ENCODE measurements around the gene FHAD1. TPM values are rescaled to one million over a fixed set of nuclear protein-coding genes. Genes with fewer than 3 reads are reported as not detected.

Gene FHAD1
- total RNA-seq, 2 experiments from 2014 or later = not detected

DNA sequence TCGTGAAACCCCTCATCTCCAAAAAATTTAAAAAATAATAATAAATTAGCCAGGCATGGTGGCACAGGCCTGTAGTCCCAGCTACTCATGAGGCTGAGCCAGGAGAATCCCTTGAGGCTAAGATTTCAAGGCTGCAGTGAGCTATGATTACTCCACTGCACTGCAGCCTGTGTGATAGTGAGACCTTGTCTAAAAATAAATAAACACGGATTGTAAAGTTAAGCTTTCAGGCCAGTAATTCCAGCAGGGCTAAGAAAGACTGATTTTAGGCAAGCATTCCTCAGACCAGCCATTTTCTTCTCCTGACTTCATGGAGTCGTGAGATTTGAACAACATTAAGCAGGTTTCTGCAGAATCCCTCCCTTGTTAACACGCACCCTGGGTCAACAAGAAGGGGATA, 85.5 kb downstream of the FHAD1 start:
- ATAC-seq (ENCODE audit: poor library complexity) (no peak), DNase-seq (no peak)
- no peaks in the 10 kb centered on the region for H3K9me3 ChIP-seq (ENCODE audit: control insufficient read depth in 1 of 2, insufficient read depth in 1 of 2, low read length in 2 of 2)
- no peaks in the 10 kb centered on the region for H3K4me1 ChIP-seq (ENCODE audit: insufficient read depth, low read length)
- Mint-ChIP-seq H3K4me1 (ENCODE audit: low read depth) (no peaks in the 10 kb centered on the region), H3K36me3 (ENCODE audit: low read depth) (no peaks in the 10 kb centered on the region), H3K9me3 (no peaks in the 10 kb centered on the region), H3K27me3 (peaks cover 22% of the 10 kb centered on the region), H3K27ac (no peak overlapping the region), H3K4me3 (no peak overlapping the region)
- ChIA-PET CTCF (interaction anchor here (1.4 kb wide), 1 partner anchor 9 kb away, joined by 5 read pairs; no protein-coding TSS in a partner anchor), POLR2A (no interaction called here)
- peaks cover 4 to 7% of the 10 kb centered on the region in 2 experiments for H3K27me3 ChIP-seq (ENCODE audit: control insufficient read depth in 1 of 2, insufficient read depth in 2 of 2, low read length in 2 of 2)
- no peak overlapping the region for H3K27ac ChIP-seq (ENCODE audit: low read depth in 1 of 2, low read length in 2 of 2)
- TF ChIP-seq, protein P1, sequence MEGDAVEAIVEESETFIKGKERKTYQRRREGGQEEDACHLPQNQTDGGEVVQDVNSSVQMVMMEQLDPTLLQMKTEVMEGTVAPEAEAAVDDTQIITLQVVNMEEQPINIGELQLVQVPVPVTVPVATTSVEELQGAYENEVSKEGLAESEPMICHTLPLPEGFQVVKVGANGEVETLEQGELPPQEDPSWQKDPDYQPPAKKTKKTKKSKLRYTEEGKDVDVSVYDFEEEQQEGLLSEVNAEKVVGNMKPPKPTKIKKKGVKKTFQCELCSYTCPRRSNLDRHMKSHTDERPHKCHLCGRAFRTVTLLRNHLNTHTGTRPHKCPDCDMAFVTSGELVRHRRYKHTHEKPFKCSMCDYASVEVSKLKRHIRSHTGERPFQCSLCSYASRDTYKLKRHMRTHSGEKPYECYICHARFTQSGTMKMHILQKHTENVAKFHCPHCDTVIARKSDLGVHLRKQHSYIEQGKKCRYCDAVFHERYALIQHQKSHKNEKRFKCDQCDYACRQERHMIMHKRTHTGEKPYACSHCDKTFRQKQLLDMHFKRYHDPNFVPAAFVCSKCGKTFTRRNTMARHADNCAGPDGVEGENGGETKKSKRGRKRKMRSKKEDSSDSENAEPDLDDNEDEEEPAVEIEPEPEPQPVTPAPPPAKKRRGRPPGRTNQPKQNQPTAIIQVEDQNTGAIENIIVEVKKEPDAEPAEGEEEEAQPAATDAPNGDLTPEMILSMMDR (IDR thresholded peaks at IDR 0.05) = no peak
- no peaks in the 10 kb centered on the region for H3K36me3 ChIP-seq (ENCODE audit: insufficient read depth, low read length)
- no peak overlapping the region for H3K4me3 ChIP-seq (ENCODE audit: low read length)
- intact Hi-C loops (cut with DNase I, micrococcal nuclease) = loop anchor here in 1 of 2 experiments (5.0 kb wide), 1 partner anchor 55 kb away; no protein-coding TSS in a partner anchor

DNA sequence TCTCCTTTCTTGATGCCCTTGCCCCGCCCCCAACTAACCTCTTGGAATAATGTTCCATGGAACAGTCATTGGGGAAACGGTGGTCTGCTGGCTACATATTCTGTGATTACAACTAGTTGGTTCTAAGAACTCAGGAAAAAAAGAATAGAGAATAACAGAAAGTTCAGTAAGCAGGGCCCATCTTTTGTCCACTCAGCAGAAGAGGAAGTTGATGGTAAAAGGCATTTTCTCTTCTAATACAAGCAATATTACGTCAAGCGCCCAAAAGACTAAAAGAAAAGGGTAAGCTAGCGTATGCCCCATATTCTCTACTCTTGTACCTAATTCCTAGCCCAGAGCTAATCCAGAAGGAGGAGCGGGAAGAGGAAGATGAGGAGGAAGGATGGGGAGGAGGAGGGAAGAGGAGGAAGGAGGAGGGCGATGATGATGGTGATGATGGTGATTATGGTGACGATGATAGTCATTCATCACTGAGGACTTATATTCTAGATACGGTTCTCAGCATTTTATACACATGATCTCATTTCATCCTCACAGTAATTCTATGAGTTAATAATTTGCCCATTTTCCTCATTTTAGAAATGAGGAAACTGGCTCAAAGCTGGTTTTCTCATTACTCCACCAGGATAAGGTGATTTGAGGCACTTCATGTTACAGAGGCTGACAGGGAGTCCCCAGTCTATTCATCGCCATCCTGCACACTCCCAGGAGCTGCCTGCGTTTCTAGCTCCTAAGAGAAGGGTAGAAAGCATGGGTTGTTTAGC, 86.1 kb downstream of the FHAD1 start:
- Mint-ChIP-seq H3K4me3 (no peak overlapping the region), H3K4me1 (ENCODE audit: low read depth) (no peaks in the 10 kb centered on the region), H3K36me3 (ENCODE audit: low read depth) (no peaks in the 10 kb centered on the region), H3K9me3 (no peaks in the 10 kb centered on the region), H3K27me3 (peaks cover 22% of the 10 kb centered on the region), H3K27ac (no peak overlapping the region)
- Histone ChIP-seq H3K9me3 (ENCODE audit: control insufficient read depth in 1 of 2, insufficient read depth in 1 of 2, low read length in 2 of 2) (no peaks in the 10 kb centered on the region), H3K4me3 (ENCODE audit: low read length) (no peak overlapping the region), H3K36me3 (ENCODE audit: insufficient read depth, low read length) (no peaks in the 10 kb centered on the region), H3K27me3 (ENCODE audit: control insufficient read depth in 1 of 2, insufficient read depth in 2 of 2, low read length in 2 of 2) (peaks cover 4 to 7% of the 10 kb centered on the region in 2 experiments), H3K4me1 (ENCODE audit: insufficient read depth, low read length) (no peaks in the 10 kb centered on the region), H3K27ac (ENCODE audit: low read depth in 1 of 2, low read length in 2 of 2) (no peak overlapping the region)
- no peak for DNase-seq
- ChIA-PET CTCF (interaction anchor here (0.6 to 0.7 kb wide), 2 partner anchors 10 to 31 kb away, joined by 3 to 4 read pairs; no protein-coding TSS in a partner anchor), POLR2A (no interaction called here)
- ATAC-seq (ENCODE audit: poor library complexity) = no peak
- TF ChIP-seq, protein P1 (IDR thresholded peaks at IDR 0.05) = no peak
- intact Hi-C loops (cut with DNase I, micrococcal nuclease) = loop anchor here in 1 of 2 experiments (5.0 kb wide), 1 partner anchor 54 kb away; no protein-coding TSS in a partner anchor

DNA sequence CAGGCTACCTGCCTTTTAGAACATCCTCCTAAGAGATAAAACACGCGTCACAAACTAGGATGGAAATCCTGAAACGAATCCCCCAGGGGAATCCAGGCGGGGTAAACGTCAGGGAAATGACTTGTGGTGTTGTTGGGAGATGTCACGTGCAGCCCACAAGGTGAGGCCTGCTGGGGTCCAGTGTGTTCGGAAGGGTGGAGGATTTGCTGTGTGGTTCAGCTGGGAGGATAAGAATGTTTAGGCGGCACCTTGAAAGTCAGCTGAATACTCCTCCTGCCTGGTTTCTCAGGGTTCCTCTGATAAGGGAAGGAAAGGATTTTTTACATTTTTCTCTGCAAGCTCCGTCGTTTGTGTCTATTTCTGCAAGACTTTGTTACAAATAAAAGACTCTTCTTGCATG, 88.0 kb downstream of the FHAD1 start:
- Histone ChIP-seq H3K27me3 (ENCODE audit: control insufficient read depth in 1 of 2, insufficient read depth in 2 of 2, low read length in 2 of 2) (no peaks in the 10 kb centered on the region), H3K9me3 (ENCODE audit: control insufficient read depth in 1 of 2, insufficient read depth in 1 of 2, low read length in 2 of 2) (no peaks in the 10 kb centered on the region), H3K4me3 (ENCODE audit: low read length) (no peak overlapping the region), H3K27ac (ENCODE audit: low read depth in 1 of 2, low read length in 2 of 2) (no peak overlapping the region), H3K4me1 (ENCODE audit: insufficient read depth, low read length) (no peaks in the 10 kb centered on the region), H3K36me3 (ENCODE audit: insufficient read depth, low read length) (no peaks in the 10 kb centered on the region)
- DNase-seq (no peak), ATAC-seq (ENCODE audit: poor library complexity) (no peak)
- H3K4me1 Mint-ChIP-seq (ENCODE audit: low read depth) = no peaks in the 10 kb centered on the region
- ChIA-PET POLR2A (no interaction called here), CTCF (no interaction called here)
- H3K4me3 Mint-ChIP-seq = no peak overlapping the region
- no peaks in the 10 kb centered on the region for H3K9me3 Mint-ChIP-seq
- TF ChIP-seq, protein P1 (IDR thresholded peaks at IDR 0.05) = no peak
- H3K27ac Mint-ChIP-seq = no peak overlapping the region
- no peaks in the 10 kb centered on the region for H3K36me3 Mint-ChIP-seq (ENCODE audit: low read depth)
- peaks cover 15% of the 10 kb centered on the region for H3K27me3 Mint-ChIP-seq
- intact Hi-C loops (cut with DNase I, micrococcal nuclease) = loop anchor here in 1 of 2 experiments (5.0 kb wide), 1 partner anchor 52 kb away; no protein-coding TSS in a partner anchor

Measured in CD4-positive, alpha-beta T cell (primary cell).